ENCODE results near the gene NFIX. TPM values are rescaled to one million over a fixed set of nuclear protein-coding genes. Genes with fewer than 3 reads are reported as not detected.

Gene NFIX
- total and polyA plus RNA-seq, 9 of the 15 experiments (the other 6 are each of a cell fraction or from before 2014, with no cell fraction given), result 0.28 to 26.8 (median 5.4) TPM

GRCh38 chr19:13012690-13013608 lies 17.7 kb downstream of the NFIX start (continued):
- TF ChIP-seq, protein P1, sequence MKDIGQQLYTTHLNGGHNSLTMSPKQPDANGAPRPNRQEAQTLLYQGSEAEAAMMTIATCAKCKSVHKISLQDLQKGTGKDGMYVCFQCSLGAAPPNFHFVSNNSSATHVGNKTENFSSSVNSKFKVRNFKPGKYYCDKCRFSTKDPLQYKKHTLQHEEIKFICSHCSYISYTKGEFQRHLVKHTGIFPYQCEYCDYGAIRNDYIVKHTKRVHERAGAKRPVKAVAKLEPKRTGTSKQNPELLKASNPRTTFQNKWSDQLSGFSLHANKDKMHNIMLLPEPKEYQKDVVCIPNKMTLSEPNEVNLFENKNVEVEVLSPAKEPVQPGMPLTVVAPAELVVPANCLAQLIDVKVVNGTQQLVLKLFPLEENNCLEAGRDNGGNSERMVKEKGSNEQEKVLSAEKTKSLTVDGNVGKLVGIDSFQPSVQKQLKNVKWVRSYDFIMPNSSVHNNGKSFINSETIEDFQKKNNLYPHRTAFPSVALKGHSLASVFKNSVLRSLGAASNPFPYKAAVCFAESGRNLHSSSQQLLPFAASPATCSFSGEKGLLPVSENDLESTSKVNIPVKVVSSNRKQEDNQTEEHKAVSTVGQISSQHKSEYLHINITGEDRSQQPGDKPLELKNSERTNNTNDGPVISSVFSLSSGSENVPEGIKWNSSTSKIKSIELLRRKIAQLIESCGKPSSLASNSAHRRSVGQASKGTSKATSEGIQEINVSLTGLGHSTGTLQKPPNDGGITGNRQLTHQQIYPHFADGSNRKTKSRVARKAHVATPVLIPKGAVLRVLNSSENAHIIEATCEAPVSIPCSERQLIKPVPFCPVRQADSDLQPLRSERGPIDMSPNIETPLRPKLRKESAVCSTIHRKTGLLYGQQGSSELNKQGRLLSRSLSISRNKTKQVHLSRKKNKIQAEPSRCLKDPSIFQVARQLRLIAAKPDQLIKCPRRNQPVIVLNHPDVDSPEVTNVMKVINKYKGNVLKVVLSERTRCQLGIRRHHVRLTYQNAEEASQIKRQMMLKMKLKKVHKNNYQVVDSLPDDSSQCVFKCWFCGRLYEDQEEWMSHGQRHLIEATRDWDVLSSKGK (CRISPR knock-in tag; IDR thresholded peaks at IDR 0.05), result no peak
- TF ChIP-seq TSC22D4 (tag; IDR thresholded peaks at IDR 0.05), result no peak
- peak; percentile 57; the same call in 1 of the 2 replicates for TF ChIP-seq SMARCA4 (IDR thresholded peaks at IDR 0.05)
- TF ChIP-seq, protein P2, sequence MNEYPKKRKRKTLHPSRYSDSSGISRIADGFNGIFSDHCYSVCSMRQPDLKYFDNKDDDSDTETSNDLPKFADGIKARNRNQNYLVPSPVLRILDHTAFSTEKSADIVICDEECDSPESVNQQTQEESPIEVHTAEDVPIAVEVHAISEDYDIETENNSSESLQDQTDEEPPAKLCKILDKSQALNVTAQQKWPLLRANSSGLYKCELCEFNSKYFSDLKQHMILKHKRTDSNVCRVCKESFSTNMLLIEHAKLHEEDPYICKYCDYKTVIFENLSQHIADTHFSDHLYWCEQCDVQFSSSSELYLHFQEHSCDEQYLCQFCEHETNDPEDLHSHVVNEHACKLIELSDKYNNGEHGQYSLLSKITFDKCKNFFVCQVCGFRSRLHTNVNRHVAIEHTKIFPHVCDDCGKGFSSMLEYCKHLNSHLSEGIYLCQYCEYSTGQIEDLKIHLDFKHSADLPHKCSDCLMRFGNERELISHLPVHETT (CRISPR knock-in tag; conservative IDR thresholded peaks at IDR 0.05 in 1 of 2, IDR thresholded peaks at IDR 0.05 in 1 of 2), result no peak
- no peak for TF ChIP-seq NFIX (CRISPR knock-in tag; IDR thresholded peaks at IDR 0.05; ENCODE audit: low read depth)
- TF ChIP-seq PHB (CRISPR knock-in tag; IDR thresholded peaks at IDR 0.05), result no peak
- TF ChIP-seq, protein P3, sequence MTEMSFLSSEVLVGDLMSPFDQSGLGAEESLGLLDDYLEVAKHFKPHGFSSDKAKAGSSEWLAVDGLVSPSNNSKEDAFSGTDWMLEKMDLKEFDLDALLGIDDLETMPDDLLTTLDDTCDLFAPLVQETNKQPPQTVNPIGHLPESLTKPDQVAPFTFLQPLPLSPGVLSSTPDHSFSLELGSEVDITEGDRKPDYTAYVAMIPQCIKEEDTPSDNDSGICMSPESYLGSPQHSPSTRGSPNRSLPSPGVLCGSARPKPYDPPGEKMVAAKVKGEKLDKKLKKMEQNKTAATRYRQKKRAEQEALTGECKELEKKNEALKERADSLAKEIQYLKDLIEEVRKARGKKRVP (CRISPR knock-in tag; IDR thresholded peaks at IDR 0.05), result no peak
- no peak for TF ChIP-seq SIRT6 (IDR thresholded peaks at IDR 0.05; ENCODE audit: low read depth, low read length)
- TF ChIP-seq TEAD4 (IDR thresholded peaks at IDR 0.05; ENCODE audit: low read length), result no peak
- no peak for TF ChIP-seq TEAD4 (CRISPR knock-in tag; IDR thresholded peaks at IDR 0.05; ENCODE audit: borderline replicate concordance)
- TF ChIP-seq KLF1 (tag; IDR thresholded peaks at IDR 0.05), result no peak
- no peak for TF ChIP-seq ATF1 (CRISPR knock-in tag; IDR thresholded peaks at IDR 0.05)
- no peak for TF ChIP-seq ATF1 (tag; IDR thresholded peaks at IDR 0.05)
- TF ChIP-seq SREBF1 (IDR thresholded peaks at IDR 0.05; ENCODE audit: borderline replicate concordance, low read depth, low read length), result no peak
- TF ChIP-seq TCF7 (IDR thresholded peaks at IDR 0.05; ENCODE audit: borderline replicate concordance), result no peak
- TF ChIP-seq ZKSCAN3 (CRISPR knock-in tag; IDR thresholded peaks at IDR 0.05), result no peak
- TF ChIP-seq, protein P4, sequence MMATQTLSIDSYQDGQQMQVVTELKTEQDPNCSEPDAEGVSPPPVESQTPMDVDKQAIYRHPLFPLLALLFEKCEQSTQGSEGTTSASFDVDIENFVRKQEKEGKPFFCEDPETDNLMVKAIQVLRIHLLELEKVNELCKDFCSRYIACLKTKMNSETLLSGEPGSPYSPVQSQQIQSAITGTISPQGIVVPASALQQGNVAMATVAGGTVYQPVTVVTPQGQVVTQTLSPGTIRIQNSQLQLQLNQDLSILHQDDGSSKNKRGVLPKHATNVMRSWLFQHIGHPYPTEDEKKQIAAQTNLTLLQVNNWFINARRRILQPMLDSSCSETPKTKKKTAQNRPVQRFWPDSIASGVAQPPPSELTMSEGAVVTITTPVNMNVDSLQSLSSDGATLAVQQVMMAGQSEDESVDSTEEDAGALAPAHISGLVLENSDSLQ (IDR thresholded peaks at IDR 0.05), result no peak
- peak; percentile 35; the same call in 1 of the 2 replicates for TF ChIP-seq MAFK (IDR thresholded peaks at IDR 0.05; ENCODE audit: low read length)
- no peak for TF ChIP-seq MTA1 (IDR thresholded peaks at IDR 0.05; ENCODE audit: borderline replicate concordance)
- TF ChIP-seq, protein P5, sequence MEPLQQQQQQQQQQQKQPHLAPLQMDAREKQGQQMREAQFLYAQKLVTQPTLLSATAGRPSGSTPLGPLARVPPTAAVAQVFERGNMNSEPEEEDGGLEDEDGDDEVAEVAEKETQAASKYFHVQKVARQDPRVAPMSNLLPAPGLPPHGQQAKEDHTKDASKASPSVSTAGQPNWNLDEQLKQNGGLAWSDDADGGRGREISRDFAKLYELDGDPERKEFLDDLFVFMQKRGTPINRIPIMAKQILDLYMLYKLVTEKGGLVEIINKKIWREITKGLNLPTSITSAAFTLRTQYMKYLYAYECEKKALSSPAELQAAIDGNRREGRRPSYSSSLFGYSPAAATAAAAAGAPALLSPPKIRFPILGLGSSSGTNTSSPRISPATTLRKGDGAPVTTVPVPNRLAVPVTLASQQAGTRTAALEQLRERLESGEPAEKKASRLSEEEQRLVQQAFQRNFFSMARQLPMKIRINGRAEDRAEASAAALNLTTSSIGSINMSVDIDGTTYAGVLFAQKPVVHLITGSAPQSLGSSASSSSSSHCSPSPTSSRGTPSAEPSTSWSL (CRISPR knock-in tag; IDR thresholded peaks at IDR 0.05; ENCODE audit: borderline replicate concordance), result no peak
